ENCODE results near the gene RNASE11.

GRCh38 chr14:20564501-20564997, 23.3 kb downstream of the RNASE11 start:
- no peak for TF ChIP-seq CTCF (conservative IDR thresholded peaks at IDR 0.05)
- no peak for TF ChIP-seq ZFX (IDR thresholded peaks at IDR 0.05)

All from C4-2B (cell line).